GM19455 (cell line): ENCODE measurements around the gene SLC25A29.
A peak's percentile ranks its signal among the peaks of the same experiment; 100 is the strongest.
"Not testable (repeated sequence)": the region's sequence is repeated elsewhere in the genome, so short reads cannot be mapped to it uniquely, and the experiment has no call there.

Experiments used
- ATAC-seq: cut with Tn5 transposase; IDR thresholded peaks from one replicate; pipeline ENCODE4 v1.9.1; 2021; ENCODE audit not compliant: unreplicated experiment

SLC25A29 gene

DNA sequence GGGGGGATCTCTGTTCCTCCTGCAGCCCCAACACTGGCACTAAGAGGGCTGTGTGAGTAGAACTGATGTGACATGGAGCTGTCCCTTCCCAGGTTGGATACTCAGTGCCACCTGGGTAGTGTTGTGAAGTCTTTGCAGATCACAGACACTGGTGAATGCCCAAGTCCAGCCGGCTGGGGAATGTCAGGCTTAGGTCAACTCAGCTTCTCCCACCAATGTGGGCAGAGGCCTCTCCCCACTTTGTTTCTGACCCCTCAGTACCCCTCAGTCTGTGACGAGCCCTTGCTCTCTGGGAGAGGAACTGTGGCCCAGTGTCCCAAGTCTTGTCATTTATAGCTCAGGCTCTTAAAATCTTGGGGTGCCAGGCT is 11.3 kb downstream of the SLC25A29 start:
- ATAC-seq = no peak

DNA sequence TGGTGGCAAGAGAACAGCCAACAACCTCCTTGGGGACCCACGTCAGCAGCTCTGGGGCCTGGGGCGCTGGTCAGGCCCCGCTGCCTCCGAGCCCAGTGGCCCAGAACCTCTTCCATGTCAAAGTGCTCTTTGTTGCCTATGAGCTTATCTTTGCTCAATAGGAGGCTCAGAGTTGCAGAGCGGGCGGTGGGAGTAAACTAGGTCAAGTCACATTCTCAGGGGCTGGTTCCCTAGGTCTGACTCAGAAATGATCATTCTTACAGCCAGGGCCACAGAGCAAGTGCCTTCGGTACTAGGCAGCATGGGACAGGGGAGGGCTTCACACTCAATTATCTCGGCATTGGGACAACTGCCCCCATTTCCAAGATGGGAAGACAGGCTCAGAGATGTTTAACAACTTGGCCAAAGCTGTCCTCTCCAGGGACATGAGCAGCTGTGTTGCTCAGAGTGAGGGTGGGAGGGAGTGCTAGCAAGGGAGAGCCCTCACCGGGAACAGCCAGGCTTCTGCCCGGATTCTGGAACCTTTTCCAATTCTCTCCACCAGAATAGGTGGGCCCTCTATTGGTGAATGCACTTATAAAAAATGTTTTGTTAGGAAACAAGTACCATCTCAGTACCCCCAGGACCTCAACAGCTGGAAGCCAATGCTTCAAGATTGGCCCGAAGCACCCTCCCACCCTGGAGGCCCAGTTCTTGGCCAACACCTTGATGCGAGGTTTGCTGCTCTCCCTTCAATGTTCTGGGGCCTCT is 11.9 kb downstream of the SLC25A29 start:
- no peak for ATAC-seq

DNA sequence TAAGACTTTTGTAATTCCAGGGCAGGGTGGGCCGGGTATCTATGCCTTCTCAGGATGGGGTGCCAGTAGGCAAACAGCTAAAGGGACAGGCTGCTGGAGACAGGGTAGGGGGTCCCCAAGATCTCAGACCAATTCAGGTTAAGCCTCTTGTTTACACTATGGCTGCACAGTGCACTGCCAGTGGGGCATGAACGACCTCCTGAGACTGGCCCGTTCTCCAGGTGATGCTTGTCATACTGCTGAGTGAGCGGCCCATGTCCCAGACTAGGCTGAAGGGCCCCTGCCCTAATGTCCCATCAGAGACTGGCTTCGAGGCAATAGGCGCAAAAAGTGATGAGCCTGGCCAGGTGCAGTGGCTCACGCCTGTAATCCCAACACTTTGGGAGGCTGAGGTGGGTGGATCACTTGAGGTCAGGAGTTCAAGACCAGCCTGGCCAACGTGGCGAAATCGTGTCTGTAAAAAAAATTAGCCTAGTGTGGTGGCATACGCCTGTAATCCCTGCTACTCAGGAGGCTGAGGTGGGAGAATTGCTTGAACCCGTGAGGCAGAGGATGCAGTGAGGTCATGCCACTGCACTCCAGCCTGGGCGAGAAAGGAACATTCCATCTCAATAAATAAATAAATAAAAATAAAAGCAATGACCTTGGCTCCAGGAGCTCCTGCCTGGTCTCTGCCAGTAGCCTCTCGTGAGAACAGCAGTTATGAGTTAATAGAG is 12.6 kb downstream of the SLC25A29 start:
- no peak for ATAC-seq

DNA sequence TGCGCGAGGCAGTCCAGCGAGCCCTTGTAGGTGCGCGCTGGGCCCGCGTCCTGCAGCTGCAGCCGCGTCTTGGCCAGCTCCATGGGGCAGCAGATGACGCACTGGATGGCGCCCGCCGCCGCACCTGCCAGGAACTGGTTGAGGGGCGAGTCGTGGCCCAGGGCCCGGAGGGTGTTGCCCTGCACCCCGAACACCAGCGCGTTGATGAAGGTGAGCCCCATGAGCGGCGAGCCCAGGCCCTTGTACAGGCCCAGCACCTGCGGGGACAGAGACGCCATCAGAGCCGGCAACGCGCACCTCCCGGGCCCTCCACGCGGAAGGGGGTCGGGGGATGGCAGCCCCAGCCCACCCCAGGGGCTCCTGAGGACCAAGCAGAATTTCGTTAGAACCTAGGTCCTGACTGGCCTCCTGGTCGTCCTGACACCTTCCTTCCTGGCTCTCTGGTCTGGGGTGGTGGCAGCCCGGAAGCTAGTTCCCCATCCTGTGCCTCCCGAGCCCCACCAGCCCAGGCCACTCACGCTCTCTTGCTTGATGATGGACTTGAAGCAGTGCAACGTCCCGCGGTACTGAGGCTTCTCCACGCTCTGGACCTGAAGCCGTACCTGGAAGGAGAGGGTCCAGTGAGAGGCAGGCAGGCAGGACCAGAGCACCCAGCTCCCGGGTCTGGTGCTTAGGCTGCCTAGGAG is 13.3 kb downstream of the SLC25A29 start:
- no peak for ATAC-seq

DNA sequence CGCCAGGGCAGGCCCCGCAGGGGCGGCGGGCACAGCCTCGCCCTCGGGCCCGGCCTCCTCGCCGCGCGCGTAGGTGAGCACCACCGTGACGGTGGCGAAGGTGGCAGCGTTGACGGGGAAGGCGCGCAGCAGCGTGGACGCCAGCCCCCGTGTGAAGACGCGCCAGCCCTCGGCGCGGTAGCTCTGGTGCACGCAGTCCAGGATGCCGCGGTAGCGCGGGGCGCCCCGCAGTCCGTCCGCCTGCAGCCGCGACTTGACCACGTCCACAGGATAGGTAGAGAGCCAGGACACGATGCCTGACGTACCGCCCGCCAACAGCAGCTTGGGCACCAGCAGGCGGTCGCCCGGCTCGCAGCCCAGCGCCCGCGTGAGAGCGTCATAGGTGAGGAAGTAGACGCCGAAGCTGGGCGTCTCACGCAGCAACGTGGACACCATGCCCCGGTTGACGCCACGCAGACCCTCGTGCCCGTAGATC is 13.9 kb downstream of the SLC25A29 start:
- ATAC-seq = no peak

DNA sequence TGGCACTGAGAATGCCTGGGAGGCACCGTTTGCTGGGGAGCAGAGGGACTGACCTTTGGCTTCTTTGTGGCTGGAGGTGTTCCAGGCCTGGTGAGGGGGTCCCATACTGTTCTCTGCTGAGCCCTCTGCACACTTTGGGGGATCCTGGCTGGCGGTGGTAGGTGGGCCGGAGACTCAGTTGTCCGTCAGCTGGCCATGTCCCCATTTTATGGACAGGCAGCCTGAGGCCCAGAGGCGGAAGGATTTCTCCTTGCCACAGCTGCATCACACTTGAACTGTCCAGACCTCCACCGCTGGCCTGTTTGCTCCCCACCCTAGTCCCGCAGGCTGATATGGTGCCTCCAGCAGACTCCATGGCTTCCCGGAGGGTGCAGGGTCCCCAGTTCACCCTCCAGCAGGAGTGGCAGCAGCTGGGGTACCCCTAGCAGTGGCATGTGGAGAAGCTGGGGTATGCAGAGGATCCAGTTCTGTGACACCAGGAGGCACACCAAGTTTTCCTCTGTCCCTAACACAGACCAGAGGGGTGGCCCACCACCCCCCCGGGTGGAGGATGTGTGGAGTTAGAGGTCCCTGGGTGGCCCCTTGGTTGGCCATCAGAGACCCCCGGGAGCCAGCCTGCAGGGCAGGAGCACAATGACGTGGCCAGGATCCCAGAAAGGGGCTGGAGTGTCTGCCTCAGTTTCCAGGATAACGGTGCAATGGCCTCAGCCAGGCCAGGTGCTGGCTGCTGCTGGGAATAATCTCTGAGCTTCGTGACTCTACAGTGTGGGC is 14.8 kb downstream of the SLC25A29 start:
- ATAC-seq = no peak

DNA sequence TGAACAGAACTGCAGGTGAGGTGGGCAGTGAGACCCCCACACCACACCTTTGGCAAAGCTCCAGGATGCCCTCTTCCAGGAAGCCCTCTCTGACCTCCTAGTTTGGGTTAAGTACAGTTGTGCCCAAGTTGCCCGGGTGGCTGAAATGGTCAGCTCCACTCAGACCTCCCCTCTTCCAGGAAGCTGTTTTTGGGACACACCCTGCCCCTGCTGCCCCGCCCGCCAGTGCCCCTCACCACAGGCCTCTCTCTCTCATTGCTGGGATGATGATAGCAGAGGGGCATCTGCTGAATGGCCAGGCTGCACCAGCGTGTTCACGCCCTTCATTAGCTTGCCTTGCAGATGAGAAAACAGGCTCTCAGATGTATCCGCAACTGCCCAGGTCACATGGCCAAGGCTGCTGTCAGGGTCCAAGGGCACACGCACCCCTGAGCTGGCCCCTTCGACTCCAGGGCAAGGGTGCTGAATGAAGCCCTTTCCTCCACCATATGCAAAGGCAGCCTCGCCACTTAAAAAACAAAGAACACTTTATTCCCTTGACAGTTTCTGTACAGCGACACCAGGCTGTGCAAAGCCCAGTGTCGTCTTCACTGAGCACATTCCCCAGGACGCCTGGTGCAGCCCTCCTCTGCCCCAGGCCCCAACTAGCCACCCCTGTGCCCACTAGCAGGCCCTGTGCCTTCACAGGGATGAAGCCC is 15.5 kb downstream of the SLC25A29 start:
- ATAC-seq = no peak

DNA sequence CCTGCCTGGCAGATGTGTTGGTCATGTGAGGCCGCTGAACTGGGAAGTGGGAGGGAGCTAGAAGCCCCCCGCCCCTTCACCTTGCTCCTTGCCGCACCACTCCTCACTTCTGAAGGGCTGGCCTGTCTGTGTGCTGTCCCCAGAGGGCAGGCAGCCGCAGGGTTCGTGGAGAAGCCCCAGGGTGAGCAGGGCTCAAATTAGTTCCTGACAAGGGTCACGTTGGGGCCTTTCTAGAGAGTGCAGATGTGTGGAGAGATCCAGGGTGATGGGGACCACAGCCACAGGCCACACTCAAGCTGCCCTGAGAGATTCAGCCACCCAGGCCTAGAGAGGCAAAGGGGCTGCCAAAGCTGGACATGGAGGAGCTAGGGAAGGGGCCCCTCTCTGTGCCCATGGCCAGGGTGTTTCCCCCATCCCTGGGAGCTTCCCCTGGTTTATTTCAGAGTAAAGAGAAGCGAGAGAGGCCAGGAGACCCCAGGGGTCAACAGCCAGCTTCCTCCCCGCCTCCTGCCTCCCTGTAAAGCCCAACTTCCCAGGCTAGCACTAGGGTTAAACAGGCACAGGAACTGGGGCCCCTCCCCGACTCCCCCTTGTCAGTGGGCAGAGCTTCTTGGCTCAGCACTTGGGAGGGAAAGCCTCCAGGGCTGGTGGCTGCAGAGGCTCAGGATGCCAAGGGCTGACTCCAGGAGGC is 16.2 kb downstream of the SLC25A29 start:
- ATAC-seq = no peak

DNA sequence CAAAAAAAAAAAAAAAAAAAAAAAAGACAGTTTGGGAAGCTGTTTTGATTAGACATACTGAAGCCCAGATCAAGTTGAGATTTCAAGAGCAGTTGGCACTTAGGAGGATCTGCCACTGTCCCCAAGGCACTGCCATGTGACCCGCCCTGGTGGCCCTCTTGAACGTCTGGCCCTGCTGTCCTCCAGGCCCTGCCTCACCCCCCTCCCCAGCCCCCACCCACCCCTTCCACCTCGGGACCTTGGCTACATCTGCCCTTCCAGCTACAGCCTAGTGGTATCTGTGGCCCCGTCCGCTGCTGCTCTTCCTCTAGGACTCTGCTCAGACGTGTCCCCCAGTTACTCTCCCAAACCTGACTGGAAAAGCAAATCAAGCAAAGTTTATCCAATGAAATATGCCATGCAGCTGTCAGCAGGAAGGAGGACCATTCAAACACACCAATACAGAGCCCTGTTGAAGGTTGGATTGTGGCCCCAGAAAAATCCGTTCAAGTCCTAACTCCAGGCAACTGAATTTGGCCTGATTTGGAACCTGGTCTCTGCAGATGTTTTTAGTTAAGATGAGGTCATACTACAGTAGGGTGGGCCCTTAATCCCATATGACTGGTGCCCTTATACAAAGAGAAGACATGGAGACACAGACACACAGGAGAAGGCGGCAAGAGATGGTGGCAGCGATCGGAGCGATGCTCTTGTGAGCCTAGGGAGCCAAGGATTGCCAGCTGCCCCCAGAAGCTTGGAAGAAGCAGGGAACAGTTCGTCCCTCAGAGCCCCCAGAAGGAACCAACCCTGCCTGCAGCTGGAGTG is 17.7 kb downstream of the SLC25A29 start:
- ATAC-seq = no peak

DNA sequence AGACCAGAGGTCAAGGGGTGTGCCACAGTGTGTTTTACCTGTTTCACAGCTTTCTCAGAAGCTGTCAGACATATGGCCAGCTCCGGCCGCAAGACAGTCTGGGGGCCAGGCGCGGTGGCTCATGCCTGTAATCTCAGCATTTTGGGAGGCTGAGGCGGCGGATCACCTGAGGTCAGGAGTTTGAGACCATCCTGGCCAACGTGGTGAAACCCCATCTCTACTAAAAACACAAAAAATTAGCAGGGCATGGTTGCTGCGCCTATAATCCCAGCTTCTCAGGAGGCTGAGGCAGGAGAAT is 18.3 kb downstream of the SLC25A29 start:
- not testable (repeated sequence) for ATAC-seq

DNA sequence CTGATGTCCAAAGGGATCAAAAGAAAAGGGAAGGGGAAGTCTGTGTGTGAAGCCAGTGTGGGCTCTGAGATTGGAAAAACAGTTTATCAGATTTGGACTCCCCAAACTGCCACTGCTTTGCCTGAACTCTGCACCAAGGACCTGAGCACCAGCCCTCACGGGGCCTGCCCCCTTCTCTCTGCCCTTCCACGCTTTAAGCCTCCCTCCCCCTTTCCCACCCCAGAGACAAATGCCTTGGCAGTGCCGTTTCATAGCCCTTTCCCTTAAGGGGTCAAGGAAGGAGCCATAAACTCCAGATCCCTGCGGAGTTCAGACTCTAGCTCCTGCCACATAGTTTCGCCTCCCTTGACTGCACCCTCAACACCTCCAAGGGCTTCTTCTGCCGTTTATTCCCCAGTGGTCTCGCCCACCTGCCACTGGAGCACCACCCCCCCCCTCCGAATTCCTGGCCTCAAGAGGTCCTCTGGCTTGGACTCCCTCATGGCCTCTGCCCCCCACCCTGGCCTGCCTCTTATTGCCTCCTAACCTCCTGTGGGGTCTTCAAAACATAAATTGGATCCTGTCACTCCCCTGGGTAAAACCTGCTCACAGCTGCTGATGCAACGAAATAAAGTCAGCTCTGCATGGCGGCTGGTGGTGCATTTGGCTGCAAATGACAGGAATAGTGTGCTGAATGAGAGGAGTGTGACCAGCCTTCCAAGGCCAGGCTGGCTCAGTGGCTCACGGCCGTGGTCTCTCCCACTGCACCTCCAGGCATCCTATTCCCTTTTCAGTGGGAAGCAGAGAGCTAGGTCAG is 18.8 kb downstream of the SLC25A29 start:
- ATAC-seq = no peak

DNA sequence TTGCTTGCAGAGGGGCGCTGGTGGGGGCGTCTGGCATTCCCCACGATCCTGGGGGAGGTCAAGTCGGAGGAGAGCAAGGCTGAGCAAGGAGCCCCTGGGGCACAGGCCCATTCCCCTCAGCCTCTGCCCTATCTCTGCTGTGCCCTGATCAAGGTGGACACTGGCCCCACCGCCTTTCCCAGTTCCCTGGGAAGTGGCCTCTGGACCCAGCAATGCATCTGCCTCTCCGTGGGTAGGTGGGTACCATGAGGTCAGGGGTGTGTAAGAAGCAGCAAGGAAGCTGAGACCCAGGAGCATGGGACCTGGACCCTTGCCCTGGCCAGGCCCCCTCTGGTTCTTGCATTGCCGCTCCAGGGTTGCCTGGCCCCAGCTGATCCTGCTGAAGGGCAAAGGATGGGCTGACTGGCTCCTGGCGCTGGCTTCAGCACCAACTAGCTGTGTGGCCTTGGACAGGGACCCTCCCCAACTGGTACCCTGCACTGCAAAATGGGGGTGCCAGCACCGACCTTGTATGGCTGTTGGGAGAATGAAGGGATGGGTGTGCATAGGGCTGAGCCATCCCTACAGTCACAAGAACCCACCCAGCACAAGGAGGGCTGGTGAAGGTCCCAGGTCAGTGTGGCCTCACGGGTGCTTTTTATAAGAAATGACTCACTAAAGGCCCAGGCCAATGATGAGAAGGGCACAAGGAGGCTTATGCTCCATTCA is 19.6 kb downstream of the SLC25A29 start:
- ATAC-seq = no peak

DNA sequence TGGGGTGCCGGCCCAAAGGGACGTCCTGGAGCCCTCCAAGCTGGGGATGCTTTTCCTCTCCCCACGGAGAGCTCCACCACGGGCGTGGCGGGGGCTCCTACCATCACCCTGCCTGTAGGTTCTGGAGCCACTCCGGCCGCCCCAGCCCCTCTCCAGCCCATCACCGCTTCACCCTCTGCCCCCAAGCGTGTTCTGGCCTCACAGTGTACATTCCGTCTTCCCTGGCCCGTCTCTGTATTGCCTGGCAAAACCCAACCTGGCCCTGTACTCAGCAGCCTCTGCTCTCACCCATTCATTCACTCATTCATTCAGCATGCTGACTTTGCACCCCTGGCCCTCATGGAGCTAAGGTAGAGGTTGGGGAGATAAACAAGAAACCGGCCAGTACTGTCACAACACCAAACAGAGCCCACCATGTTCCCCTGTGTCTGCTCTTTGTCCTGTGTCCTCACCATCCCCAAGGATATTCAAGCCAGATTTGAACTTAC is 20.3 kb downstream of the SLC25A29 start:
- ATAC-seq = no peak

DNA sequence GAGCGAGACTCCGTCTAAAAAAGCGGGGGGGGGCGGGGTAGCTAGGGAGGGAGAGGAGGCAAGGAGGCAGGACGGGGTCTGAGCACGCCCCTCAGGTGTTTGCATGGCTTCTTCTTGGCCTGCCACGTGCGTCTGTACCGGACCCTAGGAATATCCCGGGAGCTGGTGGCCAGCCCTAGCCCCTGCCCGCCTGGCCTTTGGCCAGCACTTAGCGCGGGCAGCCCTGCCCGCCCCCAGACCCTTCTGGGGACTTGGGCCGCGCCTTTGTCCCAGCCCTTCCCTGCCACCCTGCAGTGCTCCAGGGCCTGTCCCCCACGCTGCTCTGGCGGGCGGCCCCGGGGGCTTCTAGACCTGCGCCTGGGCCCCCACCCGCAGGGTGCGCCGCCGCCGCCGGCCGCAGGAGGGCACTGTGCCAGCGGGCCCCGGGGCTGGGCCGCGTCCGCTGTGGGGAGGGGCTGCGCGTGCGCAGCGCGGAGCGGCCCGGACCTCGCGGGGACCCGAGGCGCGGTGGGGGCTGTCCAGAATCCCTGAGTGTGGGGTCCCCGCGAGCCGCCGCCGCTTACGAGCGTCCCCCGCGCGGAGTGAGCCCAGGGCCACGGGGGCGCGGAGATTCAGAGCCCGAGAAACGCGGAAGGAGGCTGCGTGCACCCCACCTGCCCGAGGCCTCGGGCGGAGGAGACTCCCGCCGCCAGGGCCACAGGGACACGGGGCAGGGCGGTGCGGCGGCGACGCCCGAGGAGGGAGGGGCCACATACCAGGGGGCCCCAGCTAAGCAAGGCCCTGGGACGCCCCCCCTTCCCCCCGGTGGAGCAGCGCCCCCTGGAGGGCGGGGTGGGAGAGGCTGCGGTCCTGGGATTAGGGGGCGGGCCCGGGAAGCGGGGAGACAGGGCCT is 21.0 kb downstream of the SLC25A29 start:
- peak; percentile 86 for ATAC-seq

DNA sequence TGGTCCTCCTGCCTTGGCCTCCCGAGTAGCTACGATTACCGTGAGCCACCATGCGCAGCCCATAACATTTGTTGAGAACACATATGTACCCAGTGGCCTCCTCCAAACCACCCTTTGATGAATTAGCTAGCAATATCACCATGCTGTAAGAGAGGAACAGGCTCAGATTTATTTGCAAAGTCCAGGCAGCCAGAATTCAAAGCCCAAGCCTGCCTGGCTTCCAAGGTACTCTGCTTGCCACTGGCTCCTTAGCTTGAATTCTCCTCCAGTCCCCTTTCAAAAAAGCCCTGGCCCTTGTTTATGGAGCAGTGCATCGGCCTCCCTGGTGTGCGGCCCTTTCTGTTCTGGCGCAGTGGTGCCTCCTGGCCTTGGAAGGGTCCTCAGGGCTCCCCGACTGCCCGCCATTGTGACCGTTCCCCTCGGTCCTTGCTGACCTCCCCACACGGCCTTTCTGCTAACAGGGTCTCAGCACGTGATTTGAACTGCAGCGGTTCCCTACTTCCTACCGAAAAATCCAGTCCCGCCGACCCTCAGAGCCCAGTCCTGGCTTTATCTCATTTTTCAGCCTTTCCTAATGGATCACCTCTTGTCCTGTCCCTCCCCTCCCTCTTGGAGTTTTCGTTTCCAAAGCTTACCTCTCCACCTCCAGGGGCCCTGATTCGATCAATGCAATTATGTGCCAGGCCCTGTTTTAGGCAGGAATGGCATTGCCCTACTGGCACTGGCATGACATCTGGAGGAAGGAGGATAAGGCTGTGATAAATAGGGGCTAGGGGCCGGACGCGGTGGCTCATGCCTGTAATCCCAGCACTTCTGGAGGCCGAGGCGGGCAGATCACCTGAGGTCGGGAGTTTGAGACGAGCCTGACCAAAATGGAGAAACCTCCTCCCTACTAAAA is 22.0 kb downstream of the SLC25A29 start:
- no peak for ATAC-seq

DNA sequence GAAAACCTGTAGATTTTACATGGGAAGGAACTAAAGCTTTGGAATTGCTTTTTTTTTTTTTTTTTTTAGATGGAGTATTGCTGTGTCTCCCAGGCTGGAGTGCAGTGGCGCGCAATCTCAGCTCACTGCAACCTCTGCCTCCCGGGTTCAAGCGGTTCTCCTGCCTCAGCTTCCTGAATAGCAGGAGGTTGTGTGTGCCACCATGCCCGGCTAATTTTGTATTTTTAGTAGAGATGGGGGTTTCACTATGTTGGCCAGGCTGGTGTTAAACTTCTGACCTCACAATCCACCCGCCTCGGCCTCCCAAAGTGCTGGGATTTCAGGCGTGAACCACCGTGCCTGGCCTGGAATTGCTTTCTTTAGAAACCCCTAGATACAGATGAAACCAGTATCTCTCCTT is 22.8 kb downstream of the SLC25A29 start:
- not testable (repeated sequence) for ATAC-seq
